Lower leg skin (tissue), 4 donors: ENCODE data around the gene SSH2. TPM values are rescaled to one million over a fixed set of nuclear protein-coding genes. Genes with fewer than 3 reads are reported as not detected.

Experiments
- DNase-seq, 2 donors: peaks; one replicate each; pipeline ENCODE4 v3.0.0-alpha.2; 2019; ENCODE audit warnings: low spot score in 2 of 2
- H3K4me3 ChIP-seq: fragments of 200-600 bp; sonication (generic); 2 replicates; pipeline ENCODE4 v1.5.1; 2017; ENCODE audit warnings: mild to moderate bottlenecking, low read depth; ENCODE audit not compliant: poor library complexity, severe bottlenecking
- CTCF ChIP-seq, 3 donors: fragments of 450-650 bp; IDR thresholded peaks; one replicate each; pipeline ENCODE4 v1.5.1; 2016; ENCODE audit warnings: antibody characterized with exemption in 3 of 3, mild to moderate bottlenecking in 3 of 3, moderate library complexity in 2 of 3
- POLR2A ChIP-seq, 2 donors: fragments of 450-650 bp; IDR thresholded peaks; one replicate each; pipeline ENCODE4 v1.6.1; 2016 to 2017; ENCODE audit warnings: antibody characterized with exemption in 2 of 2, mild to moderate bottlenecking in 1 of 2, moderate library complexity in 1 of 2
- WGBS, 2 donors: methylation state at CpG; one replicate each; pipeline ENCODE4 v1.1.5; 2018; 5-methylcytosine and 5-hydroxymethylcytosine counted together
- intact Hi-C: fragments of 100-400 bp; cut with DNase I; formaldehyde crosslinking; loops from one replicate; pipeline ENCODE4 v1.15.0; 2023; ENCODE audit warnings: low total_unique reads
- total RNA-seq, 4 donors: library from RNA; depleted of rRNA; stranded (reverse); fragments of >200 nt; gene quantifications; one replicate each; pipeline ENCODE4 v1.1.0, GENCODE V29; 2016

The SSH2 gene
- total RNA-seq, 4 donors from 2014 or later: 10.0 to 20.3 (median 15.3) TPM

- TF ChIP-seq CTCF (IDR thresholded peaks at IDR 0.05) (no peak), POLR2A (IDR thresholded peaks at IDR 0.05) (no peak)
- peak; percentile 58 to 91 for DNase-seq
- intact Hi-C loops: no loop called here
- H3K4me3 ChIP-seq: no peak overlapping the region
- whole genome bisulfite sequencing, 2 donors: 10 to 21% methylated on average over 13 to 15 of the region's 15 CpGs
These were observed 315.0 kb downstream of the SSH2 start for GRCh38 chr17:29615048-29615385.

GRCh38 chr17:29614349-29615047 is 315.5 kb downstream of the SSH2 start:
- DNase-seq: no peak
- H3K4me3 ChIP-seq: no peak overlapping the region
- 48 to 54% methylated on average over 16 of the region's 16 CpGs for WGBS, 2 donors
- intact Hi-C loops: loop anchor here (5.0 kb wide), 1 partner anchor 37 kb away; no protein-coding TSS in a partner anchor
- TF ChIP-seq CTCF (IDR thresholded peaks at IDR 0.05) (no peak), POLR2A (IDR thresholded peaks at IDR 0.05) (no peak)

- DNase-seq: no peak
- intact Hi-C loops: loop anchor here (5.0 kb wide), 1 partner anchor 37 kb away; no protein-coding TSS in a partner anchor
- TF ChIP-seq POLR2A (IDR thresholded peaks at IDR 0.05): no peak
- no peak for TF ChIP-seq CTCF (IDR thresholded peaks at IDR 0.05)
- H3K4me3 ChIP-seq: no peak overlapping the region
- WGBS, 2 donors: 18 to 35% methylated on average over 13 of the region's 13 CpGs
These were observed 316.2 kb downstream of the SSH2 start for GRCh38 chr17:29613856-29614255.

GRCh38 chr17:29613352-29613837 is 316.6 kb downstream of the SSH2 start:
- no peak overlapping the region for H3K4me3 ChIP-seq
- DNase-seq: peak; percentile 91 to 99
- intact Hi-C loops: loop anchor here (5.0 kb wide), 1 partner anchor 36 kb away; no protein-coding TSS in a partner anchor
- TF ChIP-seq POLR2A (IDR thresholded peaks at IDR 0.05) (no peak), CTCF (IDR thresholded peaks at IDR 0.05) (peak in 1 of 3 donors; percentile 46)
- 0% methylated on average over 7 to 11 of the region's 50 CpGs for WGBS, 2 donors

- TF ChIP-seq CTCF (IDR thresholded peaks at IDR 0.05): no peak
- no peak for TF ChIP-seq POLR2A (IDR thresholded peaks at IDR 0.05)
- 77 to 82% methylated on average over 50 to 73 of the region's 85 CpGs for WGBS, 2 donors
- DNase-seq: no peak
- intact Hi-C loops: loop anchor here (5.0 kb wide), 1 partner anchor 35 kb away; no protein-coding TSS in a partner anchor
- no peak overlapping the region for H3K4me3 ChIP-seq
These were observed 317.4 kb downstream of the SSH2 start for GRCh38 chr17:29612404-29613280.
